Nephron progenitor cell (in vitro differentiated cells): ENCODE data around the gene MZT2A.
A peak's percentile ranks its signal among the peaks of the same experiment; 100 is the strongest.
"Not testable (repeated sequence)": the region's sequence is repeated elsewhere in the genome, so short reads cannot be mapped to it uniquely, and the experiment has no call there.

Experiments
- DNase-seq: peaks from one replicate; pipeline ENCODE4 v3.0.0; 2021
- H3K27ac Mint-ChIP-seq: 2 replicates; pipeline ENCODE4 v1.8.0; 2021; ENCODE audit warnings: mild to moderate bottlenecking, moderate library complexity, mixed read lengths
- H3K27me3 Mint-ChIP-seq: 2 replicates; pipeline ENCODE4 v1.8.0; 2021; ENCODE audit warnings: mild to moderate bottlenecking, low read depth, mixed read lengths; ENCODE audit not compliant: poor library complexity
- H3K36me3 Mint-ChIP-seq: 2 replicates; pipeline ENCODE4 v1.8.0; 2021; ENCODE audit warnings: low read depth, mixed read lengths
- H3K4me1 Mint-ChIP-seq: 2 replicates; pipeline ENCODE4 v1.8.0; 2021; ENCODE audit warnings: mixed read lengths
- H3K4me3 Mint-ChIP-seq: 2 replicates; pipeline ENCODE4 v1.8.0; 2021; ENCODE audit warnings: mild to moderate bottlenecking, moderate library complexity, mixed read lengths
- H3K9me3 Mint-ChIP-seq: 2 replicates; pipeline ENCODE4 v1.8.0; 2021; ENCODE audit warnings: mild to moderate bottlenecking, moderate library complexity, mixed read lengths
- CTCF ChIP-seq: fragments of 200-600 bp; sonication (generic); IDR thresholded peaks from 2 replicates; pipeline ENCODE4 v1.5.0; 2021; ENCODE audit warnings: antibody characterized with exemption

MZT2A gene

GRCh38 chr2:131492418-131493198 lies 411 bp upstream of the MZT2A start:
- peak; percentile 95 for DNase-seq
- Mint-ChIP-seq H3K4me3 (peak overlapping the region; percentile 96), H3K27ac (peak overlapping the region; percentile 90), H3K4me1 (peaks cover 34% of the 10 kb centered on the region), H3K9me3 (no peaks in the 10 kb centered on the region), H3K36me3 (peaks cover 5% of the 10 kb centered on the region), H3K27me3 (peaks cover 8% of the 10 kb centered on the region)
- TF ChIP-seq CTCF = peak; percentile 78

DNA sequence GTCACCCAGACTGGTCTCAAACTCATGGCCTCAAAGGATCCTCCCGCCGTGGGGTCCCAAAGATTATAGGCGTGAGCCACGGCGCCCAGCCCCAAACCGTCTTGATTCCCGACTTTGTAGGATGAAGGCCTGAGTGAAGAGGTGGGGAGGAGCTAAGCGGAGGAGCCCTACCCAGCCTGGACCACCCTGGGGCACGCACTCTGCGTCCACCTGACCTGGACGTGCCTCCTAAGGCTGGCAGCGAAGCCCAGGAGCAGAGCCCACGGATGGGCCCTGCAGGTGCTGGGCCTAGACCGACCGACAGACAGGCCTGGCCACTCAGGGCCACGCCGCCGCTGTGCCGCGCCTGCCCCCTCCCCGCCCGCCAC lies 744 bp downstream of the MZT2A start:
- not testable (repeated sequence) for H3K27ac Mint-ChIP-seq, H3K9me3 Mint-ChIP-seq, H3K27me3 Mint-ChIP-seq, H3K36me3 Mint-ChIP-seq
- DNase-seq = peak; percentile 25
- H3K4me1 Mint-ChIP-seq = peaks cover 36% of the 10 kb centered on the region
- peak overlapping the region; percentile 82 for H3K4me3 Mint-ChIP-seq

DNA sequence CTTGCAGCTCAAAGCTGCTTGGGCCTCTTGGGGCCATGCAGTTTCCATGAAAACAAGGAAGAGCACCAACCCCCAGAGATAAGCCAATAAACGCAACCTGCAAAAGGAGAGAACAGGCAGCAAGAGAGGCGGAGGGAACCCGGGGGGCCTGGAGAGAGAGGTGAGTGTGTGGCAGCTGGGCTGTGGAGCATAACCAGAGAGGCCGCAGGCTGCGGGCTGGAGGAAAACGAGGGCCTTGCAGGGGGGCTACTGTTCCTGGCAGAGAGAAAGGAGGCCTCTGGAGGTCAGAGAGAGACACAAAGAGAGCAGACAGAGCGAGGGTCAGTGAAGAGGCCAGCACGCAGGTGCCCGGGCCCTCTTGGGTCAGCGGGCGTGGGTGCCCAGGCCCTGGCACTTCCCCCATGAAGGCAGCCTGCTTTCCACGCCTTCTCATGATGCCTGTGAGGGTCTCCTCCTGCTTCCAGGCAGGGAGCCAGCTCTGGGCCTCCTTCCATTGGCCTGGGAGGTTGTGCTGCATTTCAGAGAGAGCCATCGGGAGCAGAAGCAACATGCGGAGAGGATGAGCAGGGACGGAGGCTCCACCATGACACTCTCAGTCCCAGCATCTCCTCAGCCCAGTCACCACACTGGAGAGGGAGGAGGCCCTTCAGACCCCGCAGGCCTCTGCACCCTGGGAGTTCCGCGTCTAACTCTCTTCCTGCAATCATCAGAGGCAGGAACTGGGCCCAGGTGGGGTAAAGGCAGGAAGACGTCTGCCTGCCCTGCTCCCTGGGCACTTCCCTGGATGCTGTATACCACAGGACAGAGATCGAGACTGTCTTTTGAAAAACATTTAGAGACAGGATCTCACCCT lies 1.4 kb downstream of the MZT2A start:
- peak overlapping the region; percentile 82 for H3K4me3 Mint-ChIP-seq
- H3K27ac Mint-ChIP-seq = peak overlapping the region; percentile 73
- H3K4me1 Mint-ChIP-seq = peaks cover 42% of the 10 kb centered on the region
- H3K27me3 Mint-ChIP-seq, H3K9me3 Mint-ChIP-seq, H3K36me3 Mint-ChIP-seq, DNase-seq: not testable (repeated sequence)

GRCh38 chr2:131488306-131489205 lies 3.6 kb downstream of the MZT2A start:
- Mint-ChIP-seq H3K9me3 (no peaks in the 10 kb centered on the region), H3K4me3 (no peak overlapping the region), H3K4me1 (peaks cover 37% of the 10 kb centered on the region), H3K27ac (peak overlapping the region; percentile 82), H3K36me3 (peaks cover 5% of the 10 kb centered on the region), H3K27me3 (peaks cover 4% of the 10 kb centered on the region)
- DNase-seq = no peak
- TF ChIP-seq CTCF = no peak

- not testable (repeated sequence) for H3K27me3 Mint-ChIP-seq, H3K4me3 Mint-ChIP-seq, H3K27ac Mint-ChIP-seq, H3K9me3 Mint-ChIP-seq, DNase-seq
- peaks cover 15% of the 10 kb centered on the region for H3K36me3 Mint-ChIP-seq
- H3K4me1 Mint-ChIP-seq = peaks cover 32% of the 10 kb centered on the region
These were observed 5.8 kb downstream of the MZT2A start for GRCh38 chr2:131486201-131486902.

- DNase-seq, H3K27ac Mint-ChIP-seq, H3K9me3 Mint-ChIP-seq, H3K4me3 Mint-ChIP-seq, H3K27me3 Mint-ChIP-seq: not testable (repeated sequence)
- H3K4me1 Mint-ChIP-seq = peaks cover 19% of the 10 kb centered on the region
- peaks cover 15% of the 10 kb centered on the region for H3K36me3 Mint-ChIP-seq
These were observed 7.2 kb downstream of the MZT2A start for GRCh38 chr2:131484906-131485460.

- Mint-ChIP-seq H3K36me3 (peaks cover 18% of the 10 kb centered on the region), H3K4me1 (peaks cover 19% of the 10 kb centered on the region)
- not testable (repeated sequence) for H3K27ac Mint-ChIP-seq, H3K9me3 Mint-ChIP-seq, DNase-seq, H3K27me3 Mint-ChIP-seq, H3K4me3 Mint-ChIP-seq
These were observed 8.0 kb downstream of the MZT2A start for GRCh38 chr2:131483981-131484820.

- not testable (repeated sequence) for H3K27ac Mint-ChIP-seq, H3K4me3 Mint-ChIP-seq, DNase-seq, H3K27me3 Mint-ChIP-seq, H3K9me3 Mint-ChIP-seq
- H3K36me3 Mint-ChIP-seq = peaks cover 15% of the 10 kb centered on the region
- peaks cover 14% of the 10 kb centered on the region for H3K4me1 Mint-ChIP-seq
These were observed 9.6 kb downstream of the MZT2A start for GRCh38 chr2:131482506-131483155.

GRCh38 chr2:131480351-131480750 lies 11.8 kb downstream of the MZT2A start:
- not testable (repeated sequence) for H3K4me3 Mint-ChIP-seq, DNase-seq, H3K9me3 Mint-ChIP-seq, H3K27ac Mint-ChIP-seq, H3K4me1 Mint-ChIP-seq, H3K27me3 Mint-ChIP-seq
- H3K36me3 Mint-ChIP-seq = peaks cover 20% of the 10 kb centered on the region

- H3K36me3 Mint-ChIP-seq = peaks cover 20% of the 10 kb centered on the region
- not testable (repeated sequence) for H3K27me3 Mint-ChIP-seq, DNase-seq, H3K4me1 Mint-ChIP-seq, H3K9me3 Mint-ChIP-seq, H3K4me3 Mint-ChIP-seq
- peak overlapping the region; percentile 59 for H3K27ac Mint-ChIP-seq
These were observed 13.2 kb downstream of the MZT2A start for GRCh38 chr2:131478850-131479461.
